ENCODE results near the gene SPAG7.

The SPAG7 gene

DNA sequence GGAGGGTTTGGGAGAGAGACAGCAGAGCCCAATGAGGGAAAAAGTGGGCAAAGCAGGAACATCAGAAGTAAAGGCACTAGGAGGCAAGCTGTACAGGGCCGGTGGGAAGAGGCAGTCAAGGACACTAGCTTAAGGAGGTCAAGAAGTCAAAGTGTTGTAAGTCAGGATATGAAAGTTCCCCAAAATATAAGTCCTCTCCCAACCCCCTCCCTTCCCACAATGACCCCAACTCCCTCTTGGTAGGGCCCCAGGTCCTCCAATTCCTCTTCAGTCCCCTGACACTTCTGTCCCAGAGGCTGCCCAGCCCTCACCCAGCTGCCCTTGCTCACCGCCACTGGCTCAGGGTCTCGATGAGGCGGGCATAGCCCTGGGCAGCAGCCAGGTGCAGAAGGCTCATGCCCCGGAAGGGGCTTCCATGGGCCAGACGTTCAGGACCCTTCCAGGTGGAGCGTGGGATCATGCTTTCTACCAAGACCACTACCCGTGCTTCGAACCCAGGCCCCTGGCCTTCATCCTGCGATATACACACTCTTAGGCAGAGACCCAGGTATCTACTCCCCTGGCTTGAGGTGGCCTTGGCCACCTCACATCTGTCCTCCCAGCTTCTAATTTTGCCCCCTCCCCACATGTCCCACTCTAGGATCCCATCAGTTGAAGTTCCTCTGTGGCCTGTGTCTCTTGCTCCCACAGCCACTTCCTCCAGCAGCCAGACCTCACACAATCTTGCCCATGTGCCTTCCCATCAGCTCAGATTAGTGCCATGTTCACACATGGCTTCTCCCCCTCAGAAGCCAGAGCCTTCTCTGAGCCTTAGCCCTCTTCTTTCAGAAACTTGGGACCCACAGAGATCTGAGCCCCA is 5.9 kb upstream of the SPAG7 start:
- no peak for DNase-seq

DNA sequence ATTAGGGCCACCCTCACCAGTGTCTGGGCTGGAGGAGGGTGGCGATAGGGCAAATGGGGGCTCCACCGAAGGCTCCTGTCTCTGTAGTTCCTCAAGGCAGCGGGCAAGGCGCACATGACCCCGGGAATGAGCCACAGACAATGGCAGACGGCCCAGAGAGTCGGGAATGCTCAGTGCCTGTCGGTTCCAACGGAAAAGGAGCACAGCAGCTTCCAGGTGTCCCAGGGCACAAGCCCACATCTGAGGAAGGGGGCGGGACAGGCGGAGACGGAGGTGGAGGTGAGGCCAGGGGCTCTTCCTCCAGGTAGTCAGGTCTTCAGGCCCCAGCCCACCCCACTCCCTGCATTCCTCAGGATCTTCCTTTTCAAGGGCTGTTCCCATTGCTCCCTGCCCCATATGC is 5.1 kb upstream of the SPAG7 start:
- no peak for DNase-seq

DNA sequence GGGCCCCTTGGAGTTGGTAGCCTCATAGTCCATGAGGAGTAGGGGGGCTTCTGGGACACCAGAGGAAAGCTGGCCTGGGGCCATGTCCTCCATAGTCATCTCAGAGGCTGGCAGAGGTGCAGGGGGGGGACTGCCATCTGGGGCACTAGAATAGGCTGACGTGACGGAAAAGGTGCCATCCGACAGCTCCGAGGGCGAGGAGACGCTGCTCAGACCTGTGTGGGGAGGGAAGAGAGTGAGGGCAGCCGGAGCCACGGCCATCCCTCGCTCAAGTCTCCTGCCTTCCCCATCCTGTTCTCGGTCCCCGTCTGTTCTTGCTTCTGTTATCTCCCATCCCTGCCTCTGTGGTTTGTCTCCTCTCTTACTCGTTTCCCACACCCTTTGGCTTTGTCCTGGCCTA is 4.7 kb upstream of the SPAG7 start:
- DNase-seq, result no peak

GRCh38 chr17:4971826-4972225 is 4.2 kb upstream of the SPAG7 start:
- DNase-seq, result no peak

DNA sequence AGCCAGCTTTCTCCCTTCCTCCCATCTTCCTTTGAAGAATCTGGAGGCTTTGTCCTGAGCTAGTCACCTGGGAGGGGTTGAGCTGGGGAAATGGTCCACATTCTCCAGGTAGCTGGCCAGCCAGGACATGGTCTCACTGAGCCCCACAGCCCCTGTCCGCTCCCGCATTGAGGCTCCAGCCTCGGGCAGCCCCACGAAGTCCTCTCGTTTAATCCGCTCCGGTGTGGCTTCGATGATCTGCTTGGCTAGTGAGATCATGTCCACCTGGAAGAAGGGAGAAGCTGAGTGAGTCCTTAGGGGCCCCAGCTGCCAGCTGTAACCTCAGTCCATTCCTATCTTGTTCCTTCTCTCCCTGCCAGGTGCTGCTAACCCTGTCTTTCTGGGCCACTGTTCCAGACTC is 2.7 kb upstream of the SPAG7 start:
- DNase-seq, result no peak

GRCh38 chr17:4969551-4970173 is 2.0 kb upstream of the SPAG7 start:
- DNase-seq, result no peak

GRCh38 chr17:4969047-4969550 is 1.5 kb upstream of the SPAG7 start:
- no peak for DNase-seq

DNA sequence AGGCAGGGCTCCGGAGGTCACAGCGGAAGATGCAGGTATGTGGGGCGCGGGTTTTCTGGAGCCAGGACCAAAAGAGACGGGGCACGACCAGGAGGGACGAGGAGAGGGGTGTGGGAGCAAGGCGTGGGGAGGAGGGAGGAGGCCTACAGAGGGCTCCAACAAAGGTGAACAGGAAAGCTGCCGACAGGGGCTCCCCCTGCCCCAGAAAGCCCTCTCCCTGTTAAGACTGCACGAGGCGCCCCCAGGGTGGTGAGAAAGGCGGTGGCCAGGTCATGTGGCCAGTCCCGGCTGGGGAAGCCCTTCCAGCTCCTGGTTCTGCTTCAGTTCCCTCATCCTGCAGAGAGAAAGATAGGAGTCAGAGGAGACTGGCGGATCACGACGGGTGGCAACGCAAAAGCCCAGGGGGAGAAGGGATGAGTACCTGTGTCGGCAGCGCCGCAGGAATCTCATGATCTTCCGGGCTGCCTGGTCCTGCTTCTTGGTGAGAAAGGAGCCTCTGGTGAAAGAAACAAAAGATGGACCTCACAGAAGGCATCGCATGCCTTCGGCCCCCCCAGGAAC is 949 bp upstream of the SPAG7 start:
- no peak for DNase-seq

GRCh38 chr17:4966844-4967538 is 626 bp downstream of the SPAG7 start:
- peak; percentile 99 for DNase-seq

DNA sequence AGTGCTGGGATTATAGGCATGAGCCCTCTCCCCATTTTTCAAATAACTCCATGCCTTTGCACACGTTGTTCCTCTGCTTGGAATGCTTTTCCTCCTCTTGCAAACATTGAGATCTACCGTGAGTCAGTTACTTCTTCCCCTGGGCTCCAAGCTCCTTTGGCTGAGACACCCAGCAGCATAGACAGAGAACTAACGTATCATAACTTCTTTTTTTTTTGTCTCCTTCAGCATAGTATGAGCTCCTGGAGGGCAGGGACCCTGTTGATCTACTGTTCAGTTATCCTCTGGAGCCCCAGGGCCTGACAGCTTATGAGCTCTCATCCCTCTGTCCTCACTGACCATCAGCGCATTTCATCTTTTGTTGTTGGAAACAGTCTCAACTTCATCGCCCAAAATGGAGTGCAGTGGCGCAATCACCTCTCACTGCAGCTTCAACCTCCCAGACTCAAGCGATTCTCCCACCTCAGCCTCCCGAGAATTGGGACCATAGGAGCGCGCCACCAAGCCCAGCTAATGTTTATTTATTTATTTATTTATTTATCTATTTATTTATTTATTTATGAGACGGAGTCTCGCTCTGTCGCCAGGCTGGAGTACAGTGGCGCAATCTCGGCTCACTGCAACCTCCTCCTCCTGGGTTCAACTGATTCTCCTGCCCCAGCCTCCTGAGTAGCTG is 2.2 kb downstream of the SPAG7 start:
- no peak for DNase-seq

DNA sequence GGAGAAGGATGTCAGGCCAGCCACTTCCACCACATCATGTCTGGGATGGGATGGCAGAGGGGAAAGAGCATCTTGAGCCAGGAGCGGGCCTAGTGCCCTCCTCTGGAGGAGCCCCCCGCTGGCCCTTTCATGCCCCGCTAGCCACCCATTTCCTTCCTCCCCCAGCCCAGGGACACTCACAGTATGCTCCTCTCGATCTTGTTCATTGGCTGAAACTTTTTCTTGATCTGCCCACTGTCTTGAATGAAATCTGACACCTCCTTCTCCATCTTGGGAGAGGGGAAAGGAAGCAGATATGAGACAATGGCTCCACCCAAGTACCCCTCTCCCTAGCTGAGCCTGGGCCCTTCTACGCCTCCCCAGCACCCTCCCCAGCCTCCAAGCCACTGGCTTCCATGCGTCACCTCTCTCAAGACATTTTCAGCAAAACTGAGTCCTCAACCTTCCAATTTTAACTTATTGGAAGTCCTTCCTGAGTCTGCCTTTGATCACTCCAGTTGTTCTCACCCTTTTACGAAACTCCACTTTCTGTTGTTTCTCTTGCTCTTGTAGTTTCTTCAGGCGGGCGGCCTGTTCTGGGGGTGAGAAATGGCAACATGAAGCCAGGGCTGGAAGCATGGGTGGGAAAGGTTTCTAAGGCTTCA is 7.2 kb downstream of the SPAG7 start:
- no peak for DNase-seq

DNA sequence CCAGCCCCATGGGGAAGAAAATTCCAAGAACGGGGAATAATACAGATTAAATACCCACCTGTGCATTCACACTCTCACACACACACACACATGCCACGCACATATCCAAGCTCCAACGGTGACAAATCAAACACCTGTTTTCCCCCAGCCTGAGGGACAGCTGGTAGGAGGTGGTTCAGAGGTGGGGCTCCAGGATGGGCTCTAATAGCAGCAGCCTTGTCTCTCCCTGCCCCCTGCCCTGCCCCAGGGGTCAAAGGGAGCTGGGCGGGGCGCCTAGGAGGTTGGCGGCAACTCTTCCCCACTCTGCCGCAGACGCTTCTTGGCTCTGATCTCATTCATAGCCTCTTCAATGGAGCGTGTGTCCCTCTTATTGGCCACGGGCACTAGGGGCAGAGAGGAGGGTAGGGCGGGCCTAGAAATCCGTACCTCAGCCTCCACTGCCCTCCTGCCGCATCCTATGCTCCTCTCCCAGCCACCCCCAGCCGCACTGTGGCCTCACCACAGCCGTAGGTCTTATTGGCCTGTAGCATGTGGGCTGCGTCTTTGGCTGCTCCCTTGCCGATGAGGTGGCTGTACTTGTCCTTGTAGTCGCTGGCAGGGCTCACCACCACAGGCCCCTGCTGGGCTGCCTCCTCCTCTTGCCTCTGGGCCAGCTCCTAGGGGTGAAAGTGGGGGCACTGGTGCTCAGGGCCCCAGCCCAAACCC is 8.2 kb downstream of the SPAG7 start:
- no peak for DNase-seq

DNA sequence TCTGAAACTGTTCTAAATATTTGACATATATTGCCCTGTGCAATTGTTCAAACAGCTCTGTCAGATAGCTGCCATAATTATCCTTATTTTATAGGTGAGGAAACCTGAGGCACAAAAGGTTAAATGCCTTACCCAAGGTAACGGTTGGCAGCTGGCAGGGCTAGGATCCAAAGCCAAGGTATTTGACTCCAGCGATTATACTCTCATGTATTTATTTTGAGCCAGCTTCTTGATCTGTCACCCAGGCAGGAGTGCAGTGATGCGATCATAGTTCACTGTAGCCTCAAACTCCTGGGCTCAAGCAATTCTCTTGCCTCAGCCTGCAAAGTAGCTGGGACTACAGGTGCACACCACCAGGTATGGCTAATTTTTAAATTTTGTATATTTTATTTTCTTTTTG is 9.5 kb downstream of the SPAG7 start:
- no peak for DNase-seq

GRCh38 chr17:4956493-4957061 is 11.0 kb downstream of the SPAG7 start:
- peak; percentile 56 for DNase-seq

- no peak for DNase-seq
These were observed 12.5 kb downstream of the SPAG7 start for GRCh38 chr17:4955091-4955490.

DNA sequence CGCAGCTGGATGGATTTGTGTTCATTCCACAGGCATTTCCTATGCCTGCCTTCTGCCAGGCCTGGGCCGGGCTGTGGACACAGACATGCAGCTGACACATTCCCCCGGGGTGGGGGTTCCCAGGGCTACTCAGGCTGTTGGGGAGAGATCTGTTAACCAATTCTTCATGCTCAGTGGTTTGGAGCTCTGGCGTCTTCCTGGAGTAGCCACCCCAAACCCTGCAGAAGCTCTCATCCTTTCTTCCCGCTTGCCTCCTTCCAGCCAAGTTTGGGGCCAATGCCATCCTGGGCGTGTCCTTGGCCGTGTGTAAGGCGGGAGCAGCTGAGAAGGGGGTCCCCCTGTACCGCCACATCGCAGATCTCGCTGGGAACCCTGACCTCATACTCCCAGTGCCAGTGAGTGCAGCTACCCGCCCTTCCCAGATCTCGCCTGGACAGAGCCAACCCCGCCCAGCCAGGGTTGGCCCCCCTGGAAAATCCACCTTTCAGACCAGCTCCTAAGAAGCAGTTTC is 14.1 kb downstream of the SPAG7 start:
- DNase-seq, result no peak

GRCh38 chr17:4951486-4951885 is 16.1 kb downstream of the SPAG7 start:
- no peak for DNase-seq

GRCh38 chr17:4950746-4951204 is 16.8 kb downstream of the SPAG7 start, which contains the start of gene ENO3:
ENO3 (plus strand) TSS chr17:4951119; CDS start chr17:4951830, 711 bp downstream.
- DNase-seq, result no peak

- DNase-seq, result no peak
These were observed 17.4 kb downstream of the SPAG7 start for GRCh38 chr17:4950075-4950745.

Measured in CD4-positive, alpha-beta T cell treated with Interleukin-10 for 1 hour (primary cell).